NCI-H2227 (cell line): ENCODE measurements around the gene B3GNT4.
A peak's percentile ranks its signal among the peaks of the same experiment; 100 is the strongest.
"Not testable (repeated sequence)": the region's sequence is repeated elsewhere in the genome, so short reads cannot be mapped to it uniquely, and the experiment has no call there.

Source experiments
- DNase-seq: peaks from one replicate; lab custom pipeline; 2025; ENCODE audit not compliant: unreplicated experiment; lab: John Stamatoyannopoulos, UW

B3GNT4 gene

DNA sequence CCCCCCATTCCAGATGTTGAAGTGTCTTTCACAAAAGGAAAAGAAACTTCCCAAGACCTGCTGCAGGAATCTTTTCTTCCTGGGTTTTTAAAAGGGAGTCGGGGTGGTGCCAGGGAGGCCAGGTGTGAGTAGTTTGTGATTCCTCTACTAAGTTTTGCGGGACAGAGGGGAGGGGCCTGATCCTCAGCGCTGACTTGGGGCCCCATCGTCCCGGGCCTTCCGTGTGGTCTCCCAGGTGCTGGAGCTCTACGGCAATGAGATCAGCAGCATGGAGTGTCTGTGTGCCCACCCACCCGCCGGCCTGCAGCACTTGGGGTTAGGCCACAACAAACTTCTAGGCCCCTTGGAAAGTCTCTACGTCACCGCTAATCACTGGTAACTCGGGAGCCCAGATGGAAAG lies 16.0 kb upstream of the B3GNT4 start:
- DNase-seq = no peak

- DNase-seq = no peak
These were observed 13.7 kb upstream of the B3GNT4 start for GRCh38 chr12:122189626-122190475.

DNA sequence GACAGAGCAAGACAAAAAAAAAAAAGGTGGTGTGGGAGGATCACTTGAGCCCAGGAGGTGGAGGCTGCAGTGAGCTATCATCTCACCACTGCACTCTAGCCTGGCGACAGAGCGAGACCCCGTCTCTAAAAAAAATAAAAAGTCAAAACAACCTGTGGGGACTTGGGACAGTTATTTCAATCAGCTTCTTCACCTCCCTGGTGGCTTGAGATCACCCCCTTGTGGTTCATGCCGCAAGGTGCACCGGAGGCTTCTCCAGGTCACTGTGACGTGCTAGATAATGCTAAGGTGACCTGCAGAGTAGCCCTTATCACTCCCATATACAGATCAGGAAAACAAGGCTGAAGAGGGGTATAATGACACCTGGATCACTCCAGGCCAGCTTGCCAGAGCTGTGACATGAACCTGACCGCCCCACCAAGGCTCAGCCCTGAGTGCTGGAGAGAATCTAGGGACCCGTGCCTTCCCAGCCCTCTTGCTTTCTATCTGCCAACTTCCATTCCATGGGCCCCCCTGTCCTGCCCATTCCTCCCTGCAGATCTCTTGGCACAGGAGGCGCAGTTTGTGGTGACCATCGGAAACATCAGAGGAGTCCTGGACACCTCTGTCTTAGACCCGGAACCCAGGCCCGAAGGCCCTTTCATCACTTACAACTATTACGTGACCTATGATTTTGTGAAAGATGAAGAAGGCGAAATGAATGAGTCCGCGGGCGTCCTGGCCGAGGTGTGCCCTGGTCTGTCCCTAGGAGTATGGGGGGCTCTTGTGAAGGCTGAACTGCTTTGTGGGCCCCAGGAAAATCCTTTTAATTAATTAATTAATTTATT lies 12.5 kb upstream of the B3GNT4 start:
- DNase-seq = peak; percentile 44

DNA sequence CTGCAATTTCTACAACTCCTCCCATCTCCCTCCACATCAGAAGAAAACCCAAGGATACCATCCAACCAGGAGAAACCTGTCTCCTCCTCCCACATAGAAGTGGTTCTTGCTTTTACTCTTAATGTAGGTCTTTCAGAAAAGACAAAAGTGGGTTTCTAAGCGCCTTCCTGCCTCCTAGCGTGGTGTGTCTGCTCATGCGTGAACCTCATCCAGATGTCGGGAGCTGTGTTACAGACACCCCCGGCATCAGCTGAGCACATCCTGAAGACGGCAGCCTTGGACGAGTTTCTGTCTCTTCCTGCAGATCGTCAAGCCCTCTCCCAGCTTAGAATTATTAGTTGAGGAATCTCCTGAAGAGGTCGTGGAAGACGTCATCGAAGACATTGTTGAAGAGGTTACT lies 11.1 kb upstream of the B3GNT4 start:
- no peak for DNase-seq

DNA sequence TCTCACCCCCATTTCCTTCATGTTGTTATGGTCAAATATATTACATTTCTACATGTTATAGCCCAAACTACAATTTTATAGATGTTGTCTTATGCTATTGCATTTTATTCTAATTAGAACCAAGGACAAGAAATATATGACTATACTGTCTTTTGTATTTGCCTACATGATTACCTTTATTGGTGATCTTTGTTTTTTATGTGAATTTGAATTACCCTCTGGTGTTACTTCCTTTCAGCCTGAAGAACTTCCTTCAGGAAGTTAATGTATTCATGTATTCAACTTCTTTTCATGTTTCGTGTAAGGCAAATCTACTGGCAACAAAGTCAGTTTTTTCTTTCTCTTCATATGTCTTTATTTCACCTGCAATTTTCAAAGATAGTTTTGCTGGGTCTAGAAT lies 8.7 kb upstream of the B3GNT4 start:
- no peak for DNase-seq

- DNase-seq = no peak
These were observed 8.1 kb upstream of the B3GNT4 start for GRCh38 chr12:122195405-122195804.

GRCh38 chr12:122197612-122197966 lies 5.9 kb upstream of the B3GNT4 start:
- DNase-seq = no peak

DNA sequence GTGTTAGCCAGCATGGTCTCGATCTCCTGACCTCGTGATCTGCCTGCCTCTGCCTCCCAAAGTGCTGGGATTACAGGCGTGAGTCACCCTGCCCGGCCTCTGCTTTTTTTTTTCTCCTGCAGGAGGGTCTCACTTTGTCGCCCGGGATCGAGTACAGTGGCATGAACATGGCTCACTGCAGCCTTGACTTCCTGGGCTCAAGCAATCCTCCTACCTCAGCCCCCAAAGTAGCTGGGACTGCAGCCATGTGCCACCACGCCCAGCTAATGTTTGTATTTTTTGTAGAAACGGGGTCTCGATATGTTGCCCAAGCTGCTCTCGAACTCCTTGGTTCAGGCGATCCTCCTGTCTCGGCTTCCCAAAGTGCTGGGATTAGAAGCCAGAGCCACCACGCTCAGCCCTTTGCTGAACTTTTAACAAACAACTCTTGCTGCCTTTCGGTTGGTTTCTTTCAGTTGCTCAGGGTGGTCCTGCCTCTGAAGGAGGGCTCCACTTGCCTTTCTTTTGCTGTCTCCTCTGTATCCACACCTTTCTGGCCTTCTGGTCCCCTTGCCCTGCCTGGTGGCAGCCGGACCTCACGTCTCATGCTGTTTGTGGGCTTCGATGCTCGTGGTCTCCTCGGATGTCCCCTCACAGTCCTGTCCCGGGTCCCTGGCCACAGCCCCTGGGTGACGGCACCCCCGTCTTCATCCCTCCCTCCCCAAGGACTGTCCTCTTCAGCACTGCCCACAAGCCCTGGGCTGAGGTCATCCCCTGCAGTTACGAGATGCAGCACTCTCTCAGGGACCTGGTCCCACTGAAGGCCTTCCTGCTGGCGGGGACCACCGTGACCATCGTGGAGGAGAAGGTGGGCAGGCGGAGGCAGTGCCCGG lies 3.8 kb upstream of the B3GNT4 start:
- DNase-seq = no peak

GRCh38 chr12:122200541-122201175 lies 2.9 kb upstream of the B3GNT4 start:
- DNase-seq = no peak

GRCh38 chr12:122201381-122201780 lies 2.1 kb upstream of the B3GNT4 start:
- DNase-seq = no peak

DNA sequence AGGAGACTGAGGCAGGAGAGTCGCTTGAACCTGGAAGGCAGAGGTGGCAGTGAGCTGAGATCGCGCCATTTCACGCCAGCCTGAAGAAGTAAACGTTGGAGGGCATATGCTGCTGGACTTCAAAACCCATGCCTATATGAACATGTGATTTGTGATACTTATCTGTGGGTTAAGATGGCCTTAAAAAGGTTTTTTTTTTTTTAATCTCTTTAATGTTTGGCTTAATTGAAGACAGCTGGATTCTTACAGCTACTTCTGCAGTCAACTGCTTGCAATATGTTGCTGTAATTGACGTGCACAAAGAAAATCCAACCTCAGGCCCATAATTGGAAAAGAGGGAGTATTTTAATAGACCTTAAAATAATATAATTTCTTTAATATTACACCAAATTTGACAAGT lies 1.5 kb upstream of the B3GNT4 start:
- no peak for DNase-seq

GRCh38 chr12:122202811-122203210 lies 698 bp upstream of the B3GNT4 start:
- not testable (repeated sequence) for DNase-seq

DNA sequence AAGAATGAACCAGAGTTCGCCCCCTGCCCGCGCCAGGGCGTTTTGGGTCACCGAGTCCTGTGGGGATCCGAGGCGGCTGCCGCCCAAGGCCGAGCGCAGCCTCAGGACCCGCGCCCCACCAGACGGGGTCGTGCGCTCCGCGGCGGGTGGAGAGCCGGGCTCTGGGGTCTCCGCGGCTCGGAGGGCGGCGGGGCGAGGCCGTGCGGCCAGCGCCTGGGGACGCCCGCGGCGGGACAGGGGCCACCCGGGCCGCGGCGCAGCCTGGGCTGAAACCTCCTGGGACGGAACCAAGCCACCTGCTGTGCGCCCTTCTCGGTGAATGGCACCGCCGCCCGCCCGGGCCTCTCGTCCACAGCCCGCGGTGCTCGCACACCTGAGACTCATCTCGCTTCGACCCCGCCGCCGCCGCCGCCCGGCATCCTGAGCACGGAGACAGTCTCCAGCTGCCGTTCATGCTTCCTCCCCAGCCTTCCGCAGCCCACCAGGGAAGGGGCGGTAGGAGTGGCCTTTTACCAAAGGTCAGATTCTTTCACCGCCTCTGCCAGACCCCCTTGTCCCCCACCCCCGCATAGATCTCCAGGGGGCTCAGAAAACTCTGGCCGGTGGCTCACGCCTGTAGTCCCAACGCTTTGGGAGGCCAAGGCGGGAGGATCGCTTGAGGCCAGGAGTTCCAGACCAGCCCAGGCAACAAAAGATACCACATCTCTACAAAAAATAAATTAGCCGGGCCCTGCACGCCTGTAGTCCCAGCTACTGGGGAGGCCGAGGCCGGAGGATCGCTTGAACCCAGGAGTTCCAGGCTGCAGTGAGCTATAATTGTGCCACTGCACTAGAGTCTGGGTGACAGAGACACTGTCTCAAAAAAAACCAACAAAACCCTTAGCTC lies 901 bp downstream of the B3GNT4 start:
- peak; percentile 44 for DNase-seq

GRCh38 chr12:122205053-122205925 lies 1.8 kb downstream of the B3GNT4 start:
- DNase-seq = no peak

DNA sequence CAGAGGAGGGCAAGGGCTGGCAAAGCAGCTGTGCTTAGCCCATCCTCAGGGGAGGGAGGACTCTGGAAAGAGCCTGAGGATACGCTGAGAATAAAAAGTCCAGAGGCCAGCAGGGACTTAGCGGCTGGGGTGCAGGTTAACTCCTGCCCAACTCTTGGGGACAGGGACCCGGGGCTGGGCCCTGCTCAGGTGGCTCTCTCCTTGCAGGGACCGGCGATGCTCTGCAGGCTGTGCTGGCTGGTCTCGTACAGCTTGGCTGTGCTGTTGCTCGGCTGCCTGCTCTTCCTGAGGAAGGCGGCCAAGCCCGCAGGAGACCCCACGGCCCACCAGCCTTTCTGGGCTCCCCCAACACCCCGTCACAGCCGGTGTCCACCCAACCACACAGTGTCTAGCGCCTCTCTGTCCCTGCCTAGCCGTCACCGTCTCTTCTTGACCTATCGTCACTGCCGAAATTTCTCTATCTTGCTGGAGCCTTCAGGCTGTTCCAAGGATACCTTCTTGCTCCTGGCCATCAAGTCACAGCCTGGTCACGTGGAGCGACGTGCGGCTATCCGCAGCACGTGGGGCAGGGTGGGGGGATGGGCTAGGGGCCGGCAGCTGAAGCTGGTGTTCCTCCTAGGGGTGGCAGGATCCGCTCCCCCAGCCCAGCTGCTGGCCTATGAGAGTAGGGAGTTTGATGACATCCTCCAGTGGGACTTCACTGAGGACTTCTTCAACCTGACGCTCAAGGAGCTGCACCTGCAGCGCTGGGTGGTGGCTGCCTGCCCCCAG lies 2.8 kb downstream of the B3GNT4 start:
- no peak for DNase-seq

DNA sequence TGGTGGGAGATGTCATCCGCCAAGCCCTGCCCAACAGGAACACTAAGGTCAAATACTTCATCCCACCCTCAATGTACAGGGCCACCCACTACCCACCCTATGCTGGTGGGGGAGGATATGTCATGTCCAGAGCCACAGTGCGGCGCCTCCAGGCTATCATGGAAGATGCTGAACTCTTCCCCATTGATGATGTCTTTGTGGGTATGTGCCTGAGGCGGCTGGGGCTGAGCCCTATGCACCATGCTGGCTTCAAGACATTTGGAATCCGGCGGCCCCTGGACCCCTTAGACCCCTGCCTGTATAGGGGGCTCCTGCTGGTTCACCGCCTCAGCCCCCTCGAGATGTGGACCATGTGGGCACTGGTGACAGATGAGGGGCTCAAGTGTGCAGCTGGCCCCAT lies 3.5 kb downstream of the B3GNT4 start:
- no peak for DNase-seq

DNA sequence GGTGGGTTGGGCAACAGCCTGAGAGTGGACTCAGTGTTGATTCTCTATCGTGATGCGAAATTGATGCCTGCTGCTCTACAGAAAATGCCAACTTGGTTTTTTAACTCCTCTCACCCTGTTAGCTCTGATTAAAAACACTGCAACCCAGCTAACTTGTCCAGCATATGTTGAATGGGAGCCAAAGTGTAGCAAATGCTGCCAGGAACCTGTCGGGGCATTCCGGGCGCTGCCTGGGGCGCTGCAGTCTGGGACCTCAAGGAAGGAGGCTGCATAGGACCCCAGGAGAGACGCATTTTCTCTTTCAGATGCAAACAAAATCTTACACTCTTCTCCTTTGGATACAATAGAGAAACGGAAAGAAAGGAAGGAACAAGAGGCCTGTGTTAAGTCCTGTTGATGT lies 3.9 kb downstream of the B3GNT4 start:
- DNase-seq = no peak
